GM12878 (cell line): ENCODE results near the gene DMRTB1. TPM values are rescaled to one million over a fixed set of nuclear protein-coding genes. Genes with fewer than 3 reads are reported as not detected.

Source experiments
- CEBPB ChIP-seq, 2 experiments: fragments of 150-350 bp in 1 of 2; IDR thresholded peaks; 2 replicates each; pipeline ENCODE4 v1.6.1; 2012 to 2014; ENCODE audit warnings: low read depth in 2 of 2, low read length in 2 of 2, borderline replicate concordance in 1 of 2, inconsistent platforms in 1 of 2
- ETV6 ChIP-seq, 2 experiments: fragments of 450-650 bp in 1 of 2; IDR thresholded peaks in 1 of 2; conservative IDR thresholded peaks in 1 of 2; 2 replicates each; pipeline ENCODE4 v1.6.1; 2014; ENCODE audit warnings: antibody characterized with exemption in 1 of 2, borderline replicate concordance in 1 of 2, low read depth in 1 of 2, mild to moderate bottlenecking in 1 of 2, moderate library complexity in 1 of 2
- RUNX3 ChIP-seq: IDR thresholded peaks from 2 replicates; pipeline ENCODE4 v1.6.1; 2012; ENCODE audit warnings: low read length, inconsistent platforms
- SREBF1 ChIP-seq: IDR thresholded peaks from 2 replicates; pipeline ENCODE4 v1.6.1; 2012; ENCODE audit warnings: mild to moderate bottlenecking, low read length
- ZNF207 ChIP-seq: fragments of 450-650 bp; IDR thresholded peaks from 2 replicates; pipeline ENCODE4 v1.6.1; 2014; ENCODE audit warnings: antibody characterized with exemption, mild to moderate bottlenecking, borderline replicate concordance
- polyA plus RNA-seq, 11 experiments: library from polyadenylated mRNA; depleted of rRNA in 4 of 11; unstranded in 6 of 11; stranded (reverse) in 5 of 11; fragments of >200 nt; fragmentation: Nextera tagmentation in 4 of 11; fragmentation: Illumina TruSeq in 1 of 11; extraction: Ambion mirVana in 4 of 11; extraction: Trizol in 1 of 11; gene quantifications; 1 replicate in 1 of 11; 2 replicates in 10 of 11; pipeline versions ENCODE4 v1.2.1 to v1.2.3, GENCODE V29; 2011 to 2016; ENCODE audit warnings: inconsistent platforms in 2 of 11, missing spikeins in 2 of 11, low read depth in 1 of 11
- total RNA-seq, 4 experiments: library from RNA; depleted of rRNA in 3 of 4; stranded (reverse); fragments of >200 nt in 3 of 4; fragmentation: Illumina TruSeq in 1 of 4; extraction: Trizol in 1 of 4; gene quantifications; 2 replicates each; pipeline versions ENCODE4 v1.2.1 to v1.2.3, GENCODE V29; 2013 to 2021
- TF ChIP-seq, protein P1 (sequence below): fragments of 450-650 bp; formaldehyde crosslinking; IDR thresholded peaks from 2 replicates; pipeline ENCODE4 v1.5.0; 2022; ENCODE audit warnings: mild to moderate bottlenecking, missing genetic modification characterization
- TF ChIP-seq, protein P2 (sequence below): IDR thresholded peaks from 2 replicates; pipeline ENCODE4 v1.6.1; 2012; ENCODE audit warnings: low read depth, low read length, improper control_type of control experiment

Gene DMRTB1
- total and polyA plus RNA-seq, 10 of the 15 experiments (the other 5 are each of a cell fraction or from before 2014, with no cell fraction given) = not detected

DNA sequence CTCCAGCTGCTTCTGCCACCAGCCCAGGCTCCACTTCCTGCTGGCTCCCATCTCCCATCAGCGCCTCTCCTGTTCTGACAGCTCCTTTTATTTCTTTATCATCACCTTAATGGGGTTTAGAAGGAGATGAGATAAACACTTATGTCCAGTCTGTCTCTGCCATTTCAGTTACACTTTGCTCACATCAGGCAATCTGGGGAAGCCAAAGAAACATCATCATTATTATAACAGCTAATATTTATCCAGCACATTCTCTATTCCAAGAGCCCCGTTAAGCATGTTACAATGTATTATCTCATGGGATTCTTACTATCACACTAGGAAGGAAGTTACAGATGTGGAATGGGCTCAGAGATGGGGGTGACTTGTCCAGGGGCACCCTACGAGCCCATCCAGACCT, 31.2 kb downstream of the DMRTB1 start (continued):
- TF ChIP-seq, protein P1, sequence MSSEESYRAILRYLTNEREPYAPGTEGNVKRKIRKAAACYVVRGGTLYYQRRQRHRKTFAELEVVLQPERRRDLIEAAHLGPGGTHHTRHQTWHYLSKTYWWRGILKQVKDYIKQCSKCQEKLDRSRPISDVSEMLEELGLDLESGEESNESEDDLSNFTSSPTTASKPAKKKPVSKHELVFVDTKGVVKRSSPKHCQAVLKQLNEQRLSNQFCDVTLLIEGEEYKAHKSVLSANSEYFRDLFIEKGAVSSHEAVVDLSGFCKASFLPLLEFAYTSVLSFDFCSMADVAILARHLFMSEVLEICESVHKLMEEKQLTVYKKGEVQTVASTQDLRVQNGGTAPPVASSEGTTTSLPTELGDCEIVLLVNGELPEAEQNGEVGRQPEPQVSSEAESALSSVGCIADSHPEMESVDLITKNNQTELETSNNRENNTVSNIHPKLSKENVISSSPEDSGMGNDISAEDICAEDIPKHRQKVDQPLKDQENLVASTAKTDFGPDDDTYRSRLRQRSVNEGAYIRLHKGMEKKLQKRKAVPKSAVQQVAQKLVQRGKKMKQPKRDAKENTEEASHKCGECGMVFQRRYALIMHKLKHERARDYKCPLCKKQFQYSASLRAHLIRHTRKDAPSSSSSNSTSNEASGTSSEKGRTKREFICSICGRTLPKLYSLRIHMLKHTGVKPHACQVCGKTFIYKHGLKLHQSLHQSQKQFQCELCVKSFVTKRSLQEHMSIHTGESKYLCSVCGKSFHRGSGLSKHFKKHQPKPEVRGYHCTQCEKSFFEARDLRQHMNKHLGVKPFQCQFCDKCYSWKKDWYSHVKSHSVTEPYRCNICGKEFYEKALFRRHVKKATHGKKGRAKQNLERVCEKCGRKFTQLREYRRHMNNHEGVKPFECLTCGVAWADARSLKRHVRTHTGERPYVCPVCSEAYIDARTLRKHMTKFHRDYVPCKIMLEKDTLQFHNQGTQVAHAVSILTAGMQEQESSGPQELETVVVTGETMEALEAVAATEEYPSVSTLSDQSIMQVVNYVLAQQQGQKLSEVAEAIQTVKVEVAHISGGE (CRISPR knock-in tag) = no peak
- TF ChIP-seq RUNX3 (no peak), ZNF207 (no peak), SREBF1 (no peak), CEBPB (IDR thresholded peaks at IDR 0.05; ENCODE audit: borderline replicate concordance in 1 of 2, low read depth in 2 of 2, low read length in 2 of 2) (no peak), ETV6 (conservative IDR thresholded peaks at IDR 0.05 in 1 of 2, IDR thresholded peaks at IDR 0.05 in 1 of 2; ENCODE audit: borderline replicate concordance in 1 of 2, low read depth in 1 of 2) (no peak)
- TF ChIP-seq, protein P2, sequence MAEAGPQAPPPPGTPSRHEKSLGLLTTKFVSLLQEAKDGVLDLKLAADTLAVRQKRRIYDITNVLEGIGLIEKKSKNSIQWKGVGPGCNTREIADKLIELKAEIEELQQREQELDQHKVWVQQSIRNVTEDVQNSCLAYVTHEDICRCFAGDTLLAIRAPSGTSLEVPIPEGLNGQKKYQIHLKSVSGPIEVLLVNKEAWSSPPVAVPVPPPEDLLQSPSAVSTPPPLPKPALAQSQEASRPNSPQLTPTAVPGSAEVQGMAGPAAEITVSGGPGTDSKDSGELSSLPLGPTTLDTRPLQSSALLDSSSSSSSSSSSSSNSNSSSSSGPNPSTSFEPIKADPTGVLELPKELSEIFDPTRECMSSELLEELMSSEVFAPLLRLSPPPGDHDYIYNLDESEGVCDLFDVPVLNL = no peak
- TF ChIP-seq, all 136 proteins: peak for 0
